IMR-90 (cell line): Measurements from ENCODE around the gene MPRIP. TPM values are rescaled to one million over a fixed set of nuclear protein-coding genes. Genes with fewer than 3 reads are reported as not detected.

Experiments
- ATAC-seq: fragments of 200-7000 bp; cut with Tn5 transposase; 2 replicates; pipeline ENCODE4 v1.9.1; 2020; ENCODE audit warnings: low read depth, mild to moderate bottlenecking, moderate library complexity
- BruUV-seq: library from RNA; stranded (reverse); fragments of 400-500 nt; replicated peaks from 2 replicates; lab custom pipeline; 2021; lab: Mats Ljungman, UMichigan
- CTCF ChIA-PET: fragments of 300-600 bp; formaldehyde crosslinking; extraction: SDS; loops from one replicate; lab custom pipeline; 2021; ENCODE audit warnings: antibody characterized with exemption; lab: Yijun Ruan, JAX
- POLR2A ChIA-PET: fragments of 300-600 bp; sonication (Branson Sonifier 250); formaldehyde crosslinking; loops from one replicate; lab custom pipeline; 2022; ENCODE audit warnings: antibody characterized with exemption; ENCODE audit not compliant: unreplicated experiment; lab: Charles Lee
- DNase-seq: peaks from one replicate; pipeline ENCODE4 v3.0.0; 2013
- H2AFZ ChIP-seq: replicated peaks from 2 replicates; pipeline ENCODE3; 2013; ENCODE audit warnings: low read length, mild to moderate bottlenecking; ENCODE audit not compliant: poor library complexity
- H2AK5ac ChIP-seq: 2 replicates; pipeline ENCODE4 v1.6.1; 2013; ENCODE audit warnings: low read depth, low read length, inconsistent platforms
- H2AK9ac ChIP-seq: replicated peaks from 2 replicates; pipeline ENCODE3; 2013; ENCODE audit warnings: mild to moderate bottlenecking, low read depth, low read length, moderate library complexity; ENCODE audit not compliant: poor library complexity
- H2BK120ac ChIP-seq: 2 replicates; pipeline ENCODE4 v1.6.1; 2013; ENCODE audit warnings: low read depth, low read length, inconsistent platforms
- H2BK15ac ChIP-seq: 3 replicates; pipeline ENCODE4 v1.6.1; 2013; ENCODE audit warnings: low read depth, low read length, inconsistent platforms
- H2BK20ac ChIP-seq: 2 replicates; pipeline ENCODE4 v1.6.1; 2013; ENCODE audit warnings: low read depth, mild to moderate bottlenecking, inconsistent platforms, low read length, moderate library complexity
- H2BK5ac ChIP-seq: 2 replicates; pipeline ENCODE4 v1.6.1; 2013; ENCODE audit warnings: mild to moderate bottlenecking, low read depth, low read length, inconsistent platforms; ENCODE audit not compliant: poor library complexity, severe bottlenecking
- H3K14ac ChIP-seq: replicated peaks from 2 replicates; pipeline ENCODE4 v1.6.1; 2013; ENCODE audit warnings: low read depth, low read length, inconsistent platforms
- H3K18ac ChIP-seq: 2 replicates; pipeline ENCODE4 v1.6.1; 2013; ENCODE audit warnings: low read depth, low read length, control low read depth
- H3K23ac ChIP-seq: 2 replicates; pipeline ENCODE4 v1.6.1; 2013; ENCODE audit warnings: low read depth, low read length, inconsistent platforms
- H3K27ac ChIP-seq: 2 replicates; pipeline ENCODE4 v1.5.1; 2013; ENCODE audit warnings: mild to moderate bottlenecking, control low read depth, low read length; ENCODE audit not compliant: insufficient read depth
- H3K27me3 ChIP-seq: 2 replicates; pipeline ENCODE4 v1.6.1; 2013; ENCODE audit warnings: low read length; ENCODE audit not compliant: control insufficient read depth, insufficient read depth
- H3K36me3 ChIP-seq: 2 replicates; pipeline ENCODE4 v1.6.1; 2013; ENCODE audit warnings: low read length, mixed read lengths; ENCODE audit not compliant: control insufficient read depth, insufficient read depth
- H3K4ac ChIP-seq: 2 replicates; pipeline ENCODE4 v1.6.1; 2013; ENCODE audit warnings: low read depth, low read length, inconsistent platforms
- H3K4me1 ChIP-seq: 2 replicates; pipeline ENCODE4 v1.6.1; 2013; ENCODE audit warnings: low read length, mixed read lengths; ENCODE audit not compliant: control insufficient read depth, insufficient read depth
- H3K4me2 ChIP-seq: 2 replicates; pipeline ENCODE4 v1.6.1; 2013; ENCODE audit warnings: low read depth, mild to moderate bottlenecking, control low read depth, low read length, moderate library complexity
- H3K4me3 ChIP-seq: 2 replicates; pipeline ENCODE4 v1.5.1; 2013; ENCODE audit warnings: low read depth, mild to moderate bottlenecking, control low read depth, low read length, moderate library complexity; ENCODE audit not compliant: insufficient read depth
- H3K56ac ChIP-seq: 2 replicates; pipeline ENCODE4 v1.6.1; 2013; ENCODE audit warnings: low read length, inconsistent platforms; ENCODE audit not compliant: insufficient read depth; ENCODE audit errors: extremely low read depth
- H3K79me1 ChIP-seq, 2 experiments: 2 replicates each; pipeline ENCODE4 v1.6.1; 2013; ENCODE audit warnings: low read length in 2 of 2, inconsistent platforms in 1 of 2, low read depth in 1 of 2
- H3K9ac ChIP-seq: 2 replicates; pipeline ENCODE4 v1.6.1; 2013; ENCODE audit warnings: low read depth, low read length, control low read depth
- H3K9me1 ChIP-seq: 2 replicates; pipeline ENCODE4 v1.6.1; 2013; ENCODE audit warnings: low read length, inconsistent platforms; ENCODE audit not compliant: insufficient read depth
- H3K9me3 ChIP-seq: 2 replicates; pipeline ENCODE4 v1.6.1; 2013; ENCODE audit warnings: low read length; ENCODE audit not compliant: control insufficient read depth, insufficient read depth
- H4K20me1 ChIP-seq: 2 replicates; pipeline ENCODE4 v1.6.1; 2013; ENCODE audit warnings: low read length, inconsistent platforms; ENCODE audit not compliant: insufficient read depth
- H4K5ac ChIP-seq: 2 replicates; pipeline ENCODE4 v1.6.1; 2013; ENCODE audit warnings: mild to moderate bottlenecking, low read depth, low read length, control low read depth
- H4K8ac ChIP-seq, 2 experiments: 2 replicates each; pipeline ENCODE4 v1.6.1; 2013; ENCODE audit warnings: low read depth in 2 of 2, low read length in 2 of 2, control low read depth in 1 of 2, inconsistent platforms in 1 of 2
- H4K91ac ChIP-seq: 2 replicates; pipeline ENCODE4 v1.6.1; 2013; ENCODE audit warnings: low read depth, low read length, inconsistent platforms; ENCODE audit not compliant: insufficient read depth
- BHLHE40 ChIP-seq: fragments of 150-350 bp; IDR thresholded peaks from 2 replicates; pipeline ENCODE4 v1.6.1; 2016; ENCODE audit warnings: mild to moderate bottlenecking, low read depth, low read length
- CEBPB ChIP-seq: IDR thresholded peaks from 2 replicates; pipeline ENCODE4 v1.6.1; 2012; ENCODE audit warnings: low read depth, low read length, improper control_type of control experiment
- CHD1 ChIP-seq: IDR thresholded peaks from 2 replicates; pipeline ENCODE4 v1.6.1; 2012; ENCODE audit warnings: low read depth, low read length, improper control_type of control experiment
- CTCF ChIP-seq: conservative IDR thresholded peaks from 2 replicates; pipeline ENCODE4 v1.5.1; 2012; ENCODE audit warnings: mild to moderate bottlenecking, low read depth, low read length, improper control_type of control experiment
- ELK1 ChIP-seq: fragments of 150-350 bp; IDR thresholded peaks from 2 replicates; pipeline ENCODE4 v1.6.1; 2016; ENCODE audit warnings: low read depth, mild to moderate bottlenecking, low read length, moderate library complexity, borderline replicate concordance
- MAFK ChIP-seq: IDR thresholded peaks from 2 replicates; pipeline ENCODE4 v1.6.1; 2012; ENCODE audit warnings: low read depth, low read length, improper control_type of control experiment
- NFE2L2 ChIP-seq: fragments of 150-350 bp; IDR thresholded peaks from 2 replicates; pipeline ENCODE4 v1.6.1; 2016; ENCODE audit warnings: low read depth, mild to moderate bottlenecking, low read length
- POLR2A ChIP-seq: IDR thresholded peaks from 2 replicates; pipeline ENCODE4 v1.6.1; 2012; ENCODE audit warnings: mild to moderate bottlenecking, low read depth, low read length
- RAD21 ChIP-seq: IDR thresholded peaks from 2 replicates; pipeline ENCODE4 v1.6.1; 2012; ENCODE audit warnings: low read length, improper control_type of control experiment
- RFX5 ChIP-seq: IDR thresholded peaks from 2 replicates; pipeline ENCODE4 v1.8.0; 2012; ENCODE audit warnings: low read depth, mild to moderate bottlenecking, low read length, moderate library complexity
- SMC3 ChIP-seq: fragments of 150-350 bp; IDR thresholded peaks from 2 replicates; pipeline ENCODE4 v1.6.1; 2016; ENCODE audit warnings: low read depth, mild to moderate bottlenecking, antibody characterized with exemption, low read length, moderate library complexity
- WGBS, 2 experiments: methylation state at CpG; one replicate each; pipeline versions ENCODE4 v1.1.5 to v1.1.7; 2013; ENCODE audit warnings: missing lambda C conversion rate in 2 of 2; ENCODE audit not compliant: insufficient read length in 1 of 2; ENCODE audit errors: extremely low coverage in 2 of 2; 5-methylcytosine and 5-hydroxymethylcytosine counted together
- dilution Hi-C: fragments of 300-500 bp; cut with HindIII; formaldehyde crosslinking; loops from one replicate; pipeline ENCODE4 v1.14.3; 2018; ENCODE audit warnings: low sequenced_read_pairs; ENCODE audit not compliant: unreplicated experiment
- in situ Hi-C: fragments of 300-500 bp; cut with MboI; formaldehyde crosslinking; loops from 3 replicates; pipeline ENCODE4 v1.14.3; 2019; ENCODE audit warnings: low sequenced_read_pairs, inconsistent platforms, mixed read lengths
- intact Hi-C: fragments of 100-400 bp; cut with micrococcal nuclease; formaldehyde crosslinking; loops from 2 replicates; pipeline ENCODE4 v1.10.0; 2022
- polyA plus RNA-seq, 3 experiments: library from polyadenylated mRNA; depleted of rRNA; stranded (reverse); fragments of >200 nt; gene quantifications; 2 replicates each; pipeline ENCODE4 v1.2.3, GENCODE V29; 2012; ENCODE audit warnings: low replicate concordance in 1 of 3
- total RNA-seq: library from RNA; depleted of rRNA; stranded (reverse); fragments of >200 nt; gene quantifications from 2 replicates; pipeline ENCODE4 v1.2.3, GENCODE V29; 2012

Gene MPRIP
- total and polyA plus RNA-seq, 2 of the 4 experiments (the other 2 are of a cell fraction), result 111 to 149 TPM

GRCh38 chr17:17080181-17080631 is 37.9 kb downstream of the MPRIP start:
- H2BK5ac ChIP-seq, result no peak overlapping the region
- H3K9ac ChIP-seq, result no peak overlapping the region
- H3K18ac ChIP-seq, result no peak overlapping the region
- H3K4me1 ChIP-seq, result peaks cover 13% of the 10 kb centered on the region
- DNase-seq (no peak), ATAC-seq (no peak)
- no peak overlapping the region for H4K8ac ChIP-seq
- POLR2A ChIA-PET, result no interaction called here
- no peak overlapping the region for H3K56ac ChIP-seq
- no peaks in the 10 kb centered on the region for H3K27me3 ChIP-seq
- H3K4me3 ChIP-seq, result no peak overlapping the region
- H3K23ac ChIP-seq, result no peak overlapping the region
- H2BK120ac ChIP-seq, result no peak overlapping the region
- peaks cover 21% of the 10 kb centered on the region for H3K9me1 ChIP-seq
- no peak overlapping the region for H2BK15ac ChIP-seq
- in situ Hi-C loops (no loop called here), intact Hi-C loops (no loop called here), dilution Hi-C loops (no loop called here)
- no peak overlapping the region for H4K5ac ChIP-seq
- no peaks in the 10 kb centered on the region for H3K9me3 ChIP-seq
- no peak overlapping the region for H4K91ac ChIP-seq
- H3K4ac ChIP-seq, result no peak overlapping the region
- H2AK5ac ChIP-seq, result no peak overlapping the region
- no peak overlapping the region for H3K14ac ChIP-seq
- peaks cover 59 to 97% of the 10 kb centered on the region in 2 experiments for H3K79me1 ChIP-seq
- peaks cover 38% of the 10 kb centered on the region for H3K36me3 ChIP-seq
- TF ChIP-seq CTCF, result no peak
- TF ChIP-seq CEBPB, result no peak
- no peak for TF ChIP-seq MAFK
- TF ChIP-seq NFE2L2, result no peak
- TF ChIP-seq RFX5, result no peak
- TF ChIP-seq BHLHE40, result no peak
- TF ChIP-seq SMC3, result no peak
- TF ChIP-seq CHD1, result no peak
- TF ChIP-seq POLR2A, result no peak
- TF ChIP-seq ELK1, result no peak
- no peak for TF ChIP-seq RAD21
- CTCF ChIA-PET, result no interaction called here
- H3K27ac ChIP-seq, result no peak overlapping the region
- no peak overlapping the region for H2AFZ ChIP-seq
- no TSS peak for BruUV-seq
- H2AK9ac ChIP-seq, result no peak overlapping the region
- H4K20me1 ChIP-seq, result peaks cover 90% of the 10 kb centered on the region
- no peak overlapping the region for H3K4me2 ChIP-seq
- H2BK20ac ChIP-seq, result no peak overlapping the region
- WGBS, 2 experiments, result 83% methylated on average over 1 of the region's 3 CpGs; no CpG with 5 or more reads in 1 of the 2 experiments
